Liver (tissue), 9 donors: Measurements from ENCODE around the gene VASH2. TPM values are rescaled to one million over a fixed set of nuclear protein-coding genes. Genes with fewer than 3 reads are reported as not detected.

Experiments used
- DNase-seq: peaks from one replicate; pipeline ENCODE4 v3.0.0-alpha.2; 2017; ENCODE audit warnings: low spot score
- H3K27ac ChIP-seq, 2 donors: one replicate each; pipeline ENCODE4 v1.7.0; 2013; ENCODE audit warnings: inconsistent platforms in 2 of 2, low read length in 2 of 2, control low read depth in 1 of 2, low read depth in 1 of 2, mild to moderate bottlenecking in 1 of 2
- H3K27me3 ChIP-seq, 4 donors: one replicate each; pipeline versions ENCODE4 v1.6.1 to v1.7.0; 2013; ENCODE audit warnings: low read length in 3 of 4, inconsistent platforms in 1 of 4, mild to moderate bottlenecking in 1 of 4, moderate library complexity in 1 of 4; ENCODE audit not compliant: control insufficient read depth in 4 of 4, insufficient read depth in 4 of 4
- H3K36me3 ChIP-seq, 4 donors: one replicate each; pipeline versions ENCODE4 v1.6.1 to v1.7.0; 2013; ENCODE audit warnings: low read length in 3 of 4, mild to moderate bottlenecking in 3 of 4, low read depth in 1 of 4, moderate library complexity in 1 of 4; ENCODE audit not compliant: control insufficient read depth in 4 of 4, insufficient read depth in 3 of 4
- H3K4me1 ChIP-seq, 4 donors: one replicate each; pipeline versions ENCODE4 v1.6.1 to v1.7.0; 2013; ENCODE audit warnings: low read length in 3 of 4, mild to moderate bottlenecking in 3 of 4, moderate library complexity in 1 of 4; ENCODE audit not compliant: control insufficient read depth in 4 of 4, insufficient read depth in 4 of 4
- H3K4me3 ChIP-seq, 3 donors: one replicate each; pipeline versions ENCODE4 v1.6.1 to v1.7.0; 2013; ENCODE audit warnings: low read length in 3 of 3, control low read depth in 1 of 3, low read depth in 1 of 3, mild to moderate bottlenecking in 1 of 3
- H3K9ac ChIP-seq, 2 donors: one replicate each; pipeline ENCODE4 v1.7.0; 2013; ENCODE audit warnings: low read length in 2 of 2, mild to moderate bottlenecking in 2 of 2, moderate library complexity in 2 of 2, control low read depth in 1 of 2, low read depth in 1 of 2
- H3K9me3 ChIP-seq, 4 donors: one replicate each; pipeline versions ENCODE4 v1.6.1 to v1.7.0; 2013; ENCODE audit warnings: low read length in 3 of 4; ENCODE audit not compliant: control insufficient read depth in 4 of 4
- EGR1 ChIP-seq, 2 donors: IDR thresholded peaks; 2 replicates each; pipeline ENCODE4 v1.6.1; 2016 to 2018; ENCODE audit warnings: antibody characterized with exemption in 2 of 2, low read depth in 2 of 2
- FOXA1 ChIP-seq: IDR thresholded peaks from 2 replicates; pipeline ENCODE4 v1.6.1; 2016; ENCODE audit warnings: antibody characterized with exemption
- FOXA2 ChIP-seq: IDR thresholded peaks from 2 replicates; pipeline ENCODE4 v1.6.1; 2016; ENCODE audit warnings: antibody characterized with exemption
- GABPA ChIP-seq, 2 donors: IDR thresholded peaks in 1 of 2; conservative IDR thresholded peaks in 1 of 2; 2 replicates each; pipeline ENCODE4 v1.6.1; 2016; ENCODE audit warnings: antibody characterized with exemption in 2 of 2, mild to moderate bottlenecking in 1 of 2, moderate library complexity in 1 of 2
- HNF4A ChIP-seq, 2 donors: conservative IDR thresholded peaks; 2 replicates each; pipeline ENCODE4 v1.6.1; 2016; ENCODE audit warnings: antibody characterized with exemption in 2 of 2, mild to moderate bottlenecking in 2 of 2
- HNF4G ChIP-seq: IDR thresholded peaks from 2 replicates; pipeline ENCODE4 v1.6.1; 2016; ENCODE audit warnings: antibody characterized with exemption
- JUND ChIP-seq, 2 donors: IDR thresholded peaks; 2 replicates each; pipeline ENCODE4 v1.6.1; 2016; ENCODE audit warnings: antibody characterized with exemption in 2 of 2
- NR2F2 ChIP-seq: IDR thresholded peaks from 2 replicates; pipeline ENCODE4 v1.6.1; 2016; ENCODE audit warnings: antibody characterized with exemption
- RAD21 ChIP-seq, 2 donors: IDR thresholded peaks; 2 replicates each; pipeline ENCODE4 v1.6.1; 2016; ENCODE audit warnings: antibody characterized with exemption in 2 of 2, mild to moderate bottlenecking in 2 of 2
- SP1 ChIP-seq: IDR thresholded peaks from 2 replicates; pipeline ENCODE4 v1.6.1; 2018; ENCODE audit warnings: antibody characterized with exemption, mild to moderate bottlenecking
- TAF1 ChIP-seq: conservative IDR thresholded peaks from 2 replicates; pipeline ENCODE4 v1.6.1; 2016; ENCODE audit warnings: antibody characterized with exemption, mild to moderate bottlenecking
- YY1 ChIP-seq: IDR thresholded peaks from 2 replicates; pipeline ENCODE4 v1.6.1; 2016; ENCODE audit warnings: antibody characterized with exemption, mild to moderate bottlenecking
- WGBS: extraction: QIAGEN DNeasy Blood & Tissue Kit; methylation state at CpG from one replicate; pipeline ENCODE4 v1.1.7; 2013; 5-methylcytosine and 5-hydroxymethylcytosine counted together
- polyA plus RNA-seq, 2 donors: library from polyadenylated mRNA; stranded (reverse) in 1 of 2; unstranded in 1 of 2; fragments of 200-250 nt in 1 of 2; fragments of >200 nt in 1 of 2; fragmentation: Nextera tagmentation in 1 of 2; extraction: Ambion mirVana in 1 of 2; gene quantifications; one replicate each; pipeline versions ENCODE4 v1.2.1 to v1.2.3, GENCODE V29; 2013 to 2015
- total RNA-seq, 2 donors: library from RNA; depleted of rRNA; stranded (reverse); fragments of >200 nt; gene quantifications; one replicate each; pipeline ENCODE4 v1.2.3, GENCODE V29; 2014
- TF ChIP-seq, protein P1 (sequence below): IDR thresholded peaks from 2 replicates; pipeline ENCODE4 v1.6.1; 2016; ENCODE audit warnings: antibody characterized with exemption
- TF ChIP-seq, protein P2 (sequence below): fragments of 150-350 bp; IDR thresholded peaks from 2 replicates; pipeline ENCODE4 v1.5.1; 2017; ENCODE audit warnings: improper control_type of control experiment, low read depth, low read length; ENCODE audit not compliant: missing input control
- TF ChIP-seq, protein P3 (sequence below): IDR thresholded peaks from 2 replicates; pipeline ENCODE4 v1.6.1; 2016; ENCODE audit warnings: antibody characterized with exemption, mild to moderate bottlenecking
- donor health status: healthy.
- donor health status: healthy.
- donor health status: healthy.
- donor health status: healthy.
- donor health status: healthy.

Gene VASH2
- total and polyA plus RNA-seq, 4 donors, result 0.01 to 0.70 (median 0.23) TPM

DNA sequence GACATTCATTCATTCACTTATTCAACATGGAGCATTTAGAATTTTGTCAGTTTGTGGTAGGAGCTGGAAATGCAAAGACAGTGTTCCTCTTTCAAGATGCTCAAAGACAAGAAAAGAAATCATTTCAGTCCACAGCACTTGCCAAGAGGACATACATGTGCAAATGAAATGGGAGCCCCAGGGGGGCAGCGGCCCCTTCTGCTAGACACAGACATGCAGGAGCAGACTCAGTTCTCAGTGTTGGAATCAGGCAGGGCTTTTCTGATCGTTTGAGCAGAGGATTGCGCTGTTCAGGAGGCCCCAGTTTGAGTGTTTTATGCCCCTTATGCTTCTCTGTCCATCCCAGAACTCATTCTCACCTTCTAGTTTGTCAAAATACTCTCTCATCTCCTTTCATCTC is 35.6 kb upstream of the VASH2 start:
- Histone ChIP-seq H3K36me3 (no peaks in the 10 kb centered on the region), H3K27me3 (no peaks in the 10 kb centered on the region), H3K9ac (no peak overlapping the region), H3K4me3 (no peak overlapping the region), H3K4me1 (no peaks in the 10 kb centered on the region), H3K9me3 (no peaks in the 10 kb centered on the region), H3K27ac (no peak overlapping the region)
- DNase-seq, result no peak
- 69% methylated on average over 3 of the region's 3 CpGs for WGBS
- no peak for TF ChIP-seq RAD21 (IDR thresholded peaks at IDR 0.05)
- TF ChIP-seq, protein P1, sequence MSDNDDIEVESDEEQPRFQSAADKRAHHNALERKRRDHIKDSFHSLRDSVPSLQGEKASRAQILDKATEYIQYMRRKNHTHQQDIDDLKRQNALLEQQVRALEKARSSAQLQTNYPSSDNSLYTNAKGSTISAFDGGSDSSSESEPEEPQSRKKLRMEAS, result no peak
- no peak for TF ChIP-seq EGR1 (IDR thresholded peaks at IDR 0.05; ENCODE audit: low read depth in 2 of 2)
- TF ChIP-seq, protein P2, sequence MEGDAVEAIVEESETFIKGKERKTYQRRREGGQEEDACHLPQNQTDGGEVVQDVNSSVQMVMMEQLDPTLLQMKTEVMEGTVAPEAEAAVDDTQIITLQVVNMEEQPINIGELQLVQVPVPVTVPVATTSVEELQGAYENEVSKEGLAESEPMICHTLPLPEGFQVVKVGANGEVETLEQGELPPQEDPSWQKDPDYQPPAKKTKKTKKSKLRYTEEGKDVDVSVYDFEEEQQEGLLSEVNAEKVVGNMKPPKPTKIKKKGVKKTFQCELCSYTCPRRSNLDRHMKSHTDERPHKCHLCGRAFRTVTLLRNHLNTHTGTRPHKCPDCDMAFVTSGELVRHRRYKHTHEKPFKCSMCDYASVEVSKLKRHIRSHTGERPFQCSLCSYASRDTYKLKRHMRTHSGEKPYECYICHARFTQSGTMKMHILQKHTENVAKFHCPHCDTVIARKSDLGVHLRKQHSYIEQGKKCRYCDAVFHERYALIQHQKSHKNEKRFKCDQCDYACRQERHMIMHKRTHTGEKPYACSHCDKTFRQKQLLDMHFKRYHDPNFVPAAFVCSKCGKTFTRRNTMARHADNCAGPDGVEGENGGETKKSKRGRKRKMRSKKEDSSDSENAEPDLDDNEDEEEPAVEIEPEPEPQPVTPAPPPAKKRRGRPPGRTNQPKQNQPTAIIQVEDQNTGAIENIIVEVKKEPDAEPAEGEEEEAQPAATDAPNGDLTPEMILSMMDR, result no peak
- no peak for TF ChIP-seq YY1
- TF ChIP-seq, protein P3, sequence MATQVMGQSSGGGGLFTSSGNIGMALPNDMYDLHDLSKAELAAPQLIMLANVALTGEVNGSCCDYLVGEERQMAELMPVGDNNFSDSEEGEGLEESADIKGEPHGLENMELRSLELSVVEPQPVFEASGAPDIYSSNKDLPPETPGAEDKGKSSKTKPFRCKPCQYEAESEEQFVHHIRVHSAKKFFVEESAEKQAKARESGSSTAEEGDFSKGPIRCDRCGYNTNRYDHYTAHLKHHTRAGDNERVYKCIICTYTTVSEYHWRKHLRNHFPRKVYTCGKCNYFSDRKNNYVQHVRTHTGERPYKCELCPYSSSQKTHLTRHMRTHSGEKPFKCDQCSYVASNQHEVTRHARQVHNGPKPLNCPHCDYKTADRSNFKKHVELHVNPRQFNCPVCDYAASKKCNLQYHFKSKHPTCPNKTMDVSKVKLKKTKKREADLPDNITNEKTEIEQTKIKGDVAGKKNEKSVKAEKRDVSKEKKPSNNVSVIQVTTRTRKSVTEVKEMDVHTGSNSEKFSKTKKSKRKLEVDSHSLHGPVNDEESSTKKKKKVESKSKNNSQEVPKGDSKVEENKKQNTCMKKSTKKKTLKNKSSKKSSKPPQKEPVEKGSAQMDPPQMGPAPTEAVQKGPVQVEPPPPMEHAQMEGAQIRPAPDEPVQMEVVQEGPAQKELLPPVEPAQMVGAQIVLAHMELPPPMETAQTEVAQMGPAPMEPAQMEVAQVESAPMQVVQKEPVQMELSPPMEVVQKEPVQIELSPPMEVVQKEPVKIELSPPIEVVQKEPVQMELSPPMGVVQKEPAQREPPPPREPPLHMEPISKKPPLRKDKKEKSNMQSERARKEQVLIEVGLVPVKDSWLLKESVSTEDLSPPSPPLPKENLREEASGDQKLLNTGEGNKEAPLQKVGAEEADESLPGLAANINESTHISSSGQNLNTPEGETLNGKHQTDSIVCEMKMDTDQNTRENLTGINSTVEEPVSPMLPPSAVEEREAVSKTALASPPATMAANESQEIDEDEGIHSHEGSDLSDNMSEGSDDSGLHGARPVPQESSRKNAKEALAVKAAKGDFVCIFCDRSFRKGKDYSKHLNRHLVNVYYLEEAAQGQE, result no peak
- no peak for TF ChIP-seq FOXA2
- TF ChIP-seq NR2F2, result no peak
- no peak for TF ChIP-seq FOXA1
- TF ChIP-seq TAF1, result no peak
- no peak for TF ChIP-seq HNF4G
- TF ChIP-seq SP1, result no peak

DNA sequence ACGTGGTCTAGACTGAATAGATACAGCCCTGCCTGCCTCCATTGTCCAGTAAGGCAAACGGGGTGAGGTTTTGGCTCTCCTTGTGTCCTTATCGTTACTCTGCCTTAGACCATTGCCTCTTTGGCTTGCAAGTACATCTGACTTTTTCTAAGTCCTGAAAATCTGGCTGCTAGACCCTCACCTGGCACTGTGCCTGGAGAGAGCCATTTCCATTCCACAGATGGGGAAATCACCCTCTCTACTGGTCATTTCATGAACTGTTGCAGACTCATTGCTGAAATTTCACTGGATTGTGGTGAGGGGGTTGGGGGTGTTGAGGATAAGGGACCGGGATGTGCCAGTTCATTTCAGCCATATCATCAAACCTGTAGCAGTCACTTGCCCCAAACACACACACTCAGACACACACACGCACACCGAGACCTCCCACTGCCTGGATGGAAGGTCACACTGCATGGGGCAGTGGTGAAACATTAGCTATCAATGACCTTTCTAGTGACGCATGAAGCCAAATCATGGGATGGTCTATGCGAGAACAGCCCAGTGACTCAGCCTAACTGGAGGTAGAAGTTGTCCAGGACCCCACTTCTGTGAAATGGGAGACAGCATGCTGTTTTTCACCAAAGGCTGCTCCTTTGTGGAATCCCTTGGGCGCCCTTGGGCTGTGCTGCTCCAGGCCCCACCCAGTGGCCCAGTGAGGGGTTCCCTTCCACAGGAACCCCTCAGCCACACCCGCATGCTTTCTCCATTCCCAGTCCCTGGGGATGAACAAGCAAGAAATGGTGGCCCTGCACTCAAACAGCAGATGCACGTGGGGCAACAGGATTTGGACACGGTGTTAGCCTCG is 34.9 kb upstream of the VASH2 start:
- Histone ChIP-seq H3K36me3 (no peaks in the 10 kb centered on the region), H3K4me1 (no peaks in the 10 kb centered on the region), H3K9ac (no peak overlapping the region), H3K9me3 (no peaks in the 10 kb centered on the region), H3K27ac (no peak overlapping the region), H3K27me3 (no peaks in the 10 kb centered on the region), H3K4me3 (no peak overlapping the region)
- DNase-seq, result no peak
- TF ChIP-seq GABPA (IDR thresholded peaks at IDR 0.05 in 1 of 2, conservative IDR thresholded peaks at IDR 0.05 in 1 of 2) (no peak), JUND (IDR thresholded peaks at IDR 0.05) (no peak), HNF4A (conservative IDR thresholded peaks at IDR 0.05) (no peak), NR2F2 (no peak), EGR1 (IDR thresholded peaks at IDR 0.05; ENCODE audit: low read depth in 2 of 2) (no peak), HNF4G (no peak), RAD21 (IDR thresholded peaks at IDR 0.05) (peak; percentile 65 to 81), TAF1 (no peak)
- TF ChIP-seq, protein P2, result peak; percentile 35
- 62% methylated on average over 13 of the region's 13 CpGs for WGBS
